Stimulated activated CD4-positive, alpha-beta T cell treated with anti-CD3 and anti-CD28 coated beads, Interleukin-1b, Interleukin-23, amount 100 ng/mL, for 1 hour (primary cell): ENCODE data around the gene RPS3A.
A peak's percentile ranks its signal among the peaks of the same experiment; 100 is the strongest.
"Not testable (repeated sequence)": the region's sequence is repeated elsewhere in the genome, so short reads cannot be mapped to it uniquely, and the experiment has no call there.

Experiments
- DNase-seq, 2 donors: peaks; one replicate each; pipeline ENCODE4 v3.0.0-alpha.2; 2020; ENCODE audit warnings: low read depth in 2 of 2

The RPS3A gene

GRCh38 chr4:151099229-151099975 lies at the start of gene RPS3A:
Gene RPS3A (plus strand): TSS chr4:151099628. CDS start chr4:151099653, 25 bp downstream.
- DNase-seq = peak; percentile 92 to 96

GRCh38 chr4:151052785-151053184 lies 46.6 kb upstream of the RPS3A start:
- no peak for DNase-seq

- DNase-seq = no peak
Observed at GRCh38 chr4:151055539-151055938, 43.9 kb upstream of the RPS3A start.

- DNase-seq = not testable (repeated sequence)
Observed at GRCh38 chr4:151063143-151063542, 36.3 kb upstream of the RPS3A start.

- no peak for DNase-seq
Observed at GRCh38 chr4:151067316-151067970, 32.0 kb upstream of the RPS3A start.

GRCh38 chr4:151074416-151074916 lies 25.0 kb upstream of the RPS3A start:
- DNase-seq = no peak

GRCh38 chr4:151077978-151078377 lies 21.4 kb upstream of the RPS3A start:
- not testable (repeated sequence) for DNase-seq

- DNase-seq = no peak
Observed at GRCh38 chr4:151087467-151087866, 12.0 kb upstream of the RPS3A start.

- DNase-seq = no peak
Observed at GRCh38 chr4:151091047-151091446, 8.4 kb upstream of the RPS3A start.

- DNase-seq = no peak
Observed at GRCh38 chr4:151092488-151092887, 6.9 kb upstream of the RPS3A start.

GRCh38 chr4:151093203-151093602 lies 6.2 kb upstream of the RPS3A start:
- no peak for DNase-seq

GRCh38 chr4:151094290-151094751 lies 5.1 kb upstream of the RPS3A start:
- no peak for DNase-seq

- no peak for DNase-seq
Observed at GRCh38 chr4:151095142-151095541, 4.3 kb upstream of the RPS3A start.

- DNase-seq = no peak
Observed at GRCh38 chr4:151097759-151098158, 1.7 kb upstream of the RPS3A start.

GRCh38 chr4:151098979-151099228 lies 524 bp upstream of the RPS3A start:
- DNase-seq = no peak

GRCh38 chr4:151099976-151100417 lies 569 bp downstream of the RPS3A start:
- no peak for DNase-seq

- no peak for DNase-seq
Observed at GRCh38 chr4:151100531-151100930, 1.1 kb downstream of the RPS3A start.

- DNase-seq = no peak
Observed at GRCh38 chr4:151103758-151104157, 4.3 kb downstream of the RPS3A start.

GRCh38 chr4:151104621-151105020 lies 5.2 kb downstream of the RPS3A start:
- no peak for DNase-seq

GRCh38 chr4:151105454-151106032 lies 6.1 kb downstream of the RPS3A start:
- DNase-seq = no peak

GRCh38 chr4:151107063-151107462 lies 7.6 kb downstream of the RPS3A start:
- DNase-seq = no peak

- DNase-seq = no peak
Observed at GRCh38 chr4:151110236-151110635, 10.8 kb downstream of the RPS3A start.

- no peak for DNase-seq
Observed at GRCh38 chr4:151114338-151114737, 14.9 kb downstream of the RPS3A start.
